Brain microvascular endothelial cell (primary cell): Measurements from ENCODE around the gene P2RX5.

Experiments
- DNase-seq: peaks from one replicate; pipeline ENCODE4 v3.0.0-alpha.2; 2020
- H3K27ac ChIP-seq: fragments of 250-450 bp; sonication (Bioruptor Pico); 2 replicates; pipeline ENCODE4 v1.5.1; 2020; ENCODE audit warnings: mild to moderate bottlenecking, moderate library complexity
- H3K27me3 ChIP-seq: fragments of 250-450 bp; sonication (Bioruptor Pico); replicated peaks from 2 replicates; pipeline ENCODE4 v1.5.1; 2020; ENCODE audit warnings: mild to moderate bottlenecking
- H3K36me3 ChIP-seq: fragments of 250-450 bp; sonication (Bioruptor Pico); replicated peaks from 2 replicates; pipeline ENCODE4 v1.5.1; 2020; ENCODE audit warnings: mild to moderate bottlenecking
- H3K4me3 ChIP-seq: 2 replicates; pipeline ENCODE4 v1.5.1; 2011; ENCODE audit warnings: low read depth, mild to moderate bottlenecking, control low read depth, low read length, moderate library complexity
- in situ Hi-C: cut with HindIII; loops from 2 replicates; pipeline ENCODE4 v1.10.0; 2017; ENCODE audit warnings: low sequenced_read_pairs, low pct_ligation_motif_present
- TF ChIP-seq, protein P1 (sequence below): IDR thresholded peaks from 2 replicates; pipeline ENCODE4 v1.5.1; 2011; ENCODE audit warnings: low read depth, mild to moderate bottlenecking, moderate library complexity, low read length, control low read depth, inconsistent platforms; ENCODE audit errors: missing control alignments

P2RX5 gene, protein sequence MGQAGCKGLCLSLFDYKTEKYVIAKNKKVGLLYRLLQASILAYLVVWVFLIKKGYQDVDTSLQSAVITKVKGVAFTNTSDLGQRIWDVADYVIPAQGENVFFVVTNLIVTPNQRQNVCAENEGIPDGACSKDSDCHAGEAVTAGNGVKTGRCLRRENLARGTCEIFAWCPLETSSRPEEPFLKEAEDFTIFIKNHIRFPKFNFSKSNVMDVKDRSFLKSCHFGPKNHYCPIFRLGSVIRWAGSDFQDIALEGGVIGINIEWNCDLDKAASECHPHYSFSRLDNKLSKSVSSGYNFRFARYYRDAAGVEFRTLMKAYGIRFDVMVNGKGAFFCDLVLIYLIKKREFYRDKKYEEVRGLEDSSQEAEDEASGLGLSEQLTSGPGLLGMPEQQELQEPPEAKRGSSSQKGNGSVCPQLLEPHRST

DNA sequence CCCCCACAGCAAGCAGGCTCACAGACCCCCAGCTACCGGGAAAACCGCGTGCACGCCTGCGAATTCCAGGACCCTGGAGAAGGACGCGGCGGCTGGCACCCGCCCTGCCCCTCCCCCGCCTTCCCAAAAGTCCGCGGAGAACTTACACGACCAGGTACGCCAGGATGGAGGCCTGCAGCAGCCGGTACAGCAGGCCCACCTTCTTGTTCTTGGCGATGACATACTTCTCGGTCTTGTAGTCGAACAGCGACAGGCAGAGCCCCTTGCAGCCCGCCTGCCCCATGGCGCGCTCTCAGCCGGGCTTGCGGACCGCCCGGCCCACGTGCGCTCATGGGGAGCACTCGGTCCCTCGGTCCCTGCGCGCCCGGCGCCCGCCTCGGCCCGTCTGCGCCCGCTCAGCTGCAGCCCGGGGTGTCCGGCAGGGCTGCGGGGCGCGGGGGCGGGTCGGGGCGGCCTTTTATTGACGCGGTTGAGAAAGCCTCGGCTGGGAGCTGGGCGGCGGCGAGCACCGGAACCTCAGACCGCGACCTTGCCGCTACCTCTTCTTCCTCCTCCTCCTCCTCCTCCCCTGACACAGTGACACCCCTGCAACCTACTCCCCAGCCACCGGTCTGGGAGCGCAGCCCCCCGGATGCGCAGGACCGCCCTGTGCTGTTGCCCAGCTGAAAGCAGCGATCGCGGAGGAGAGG, at the start of gene P2RX5:
Gene P2RX5, minus strand, starts transcription at position 433 of the 689 bp plus-strand sequence. Its CDS starts 150 bp downstream, at position 283.
- H3K27me3 ChIP-seq = no peaks in the 10 kb centered on the region
- DNase-seq = no peak
- TF ChIP-seq, protein P1, sequence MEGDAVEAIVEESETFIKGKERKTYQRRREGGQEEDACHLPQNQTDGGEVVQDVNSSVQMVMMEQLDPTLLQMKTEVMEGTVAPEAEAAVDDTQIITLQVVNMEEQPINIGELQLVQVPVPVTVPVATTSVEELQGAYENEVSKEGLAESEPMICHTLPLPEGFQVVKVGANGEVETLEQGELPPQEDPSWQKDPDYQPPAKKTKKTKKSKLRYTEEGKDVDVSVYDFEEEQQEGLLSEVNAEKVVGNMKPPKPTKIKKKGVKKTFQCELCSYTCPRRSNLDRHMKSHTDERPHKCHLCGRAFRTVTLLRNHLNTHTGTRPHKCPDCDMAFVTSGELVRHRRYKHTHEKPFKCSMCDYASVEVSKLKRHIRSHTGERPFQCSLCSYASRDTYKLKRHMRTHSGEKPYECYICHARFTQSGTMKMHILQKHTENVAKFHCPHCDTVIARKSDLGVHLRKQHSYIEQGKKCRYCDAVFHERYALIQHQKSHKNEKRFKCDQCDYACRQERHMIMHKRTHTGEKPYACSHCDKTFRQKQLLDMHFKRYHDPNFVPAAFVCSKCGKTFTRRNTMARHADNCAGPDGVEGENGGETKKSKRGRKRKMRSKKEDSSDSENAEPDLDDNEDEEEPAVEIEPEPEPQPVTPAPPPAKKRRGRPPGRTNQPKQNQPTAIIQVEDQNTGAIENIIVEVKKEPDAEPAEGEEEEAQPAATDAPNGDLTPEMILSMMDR = no peak

DNA sequence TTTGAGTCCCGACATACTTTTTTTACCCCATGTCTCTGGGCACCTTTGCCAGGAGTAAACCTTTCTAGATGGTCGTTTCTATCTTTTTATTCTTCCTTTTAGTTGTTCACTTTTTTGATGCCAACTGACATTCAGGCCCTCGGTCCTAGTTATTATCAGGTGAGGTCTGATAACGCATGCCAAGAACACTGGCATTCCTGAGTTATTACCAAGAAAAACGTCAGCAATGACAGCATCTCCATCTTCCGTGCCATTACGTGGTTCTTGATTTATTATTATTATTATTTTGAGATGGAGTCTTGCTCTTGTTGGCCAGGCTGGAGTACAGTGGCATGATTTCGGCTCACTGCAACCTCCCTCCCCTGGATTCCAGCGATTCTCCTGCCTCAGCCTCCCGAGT, 49.1 kb upstream of the P2RX5 start:
- in situ Hi-C loops = no loop called here
- no peaks in the 10 kb centered on the region for H3K27me3 ChIP-seq
- no peak for DNase-seq

More for the DNA sequence above, at the start of gene P2RX5:
- in situ Hi-C loops = no loop called here
- Histone ChIP-seq H3K27ac (no peak within 1 kb of the TSS), H3K4me3 (peak within 1 kb of the TSS; percentile 60), H3K36me3 (no peaks in the 10 kb centered on the region)

DNA sequence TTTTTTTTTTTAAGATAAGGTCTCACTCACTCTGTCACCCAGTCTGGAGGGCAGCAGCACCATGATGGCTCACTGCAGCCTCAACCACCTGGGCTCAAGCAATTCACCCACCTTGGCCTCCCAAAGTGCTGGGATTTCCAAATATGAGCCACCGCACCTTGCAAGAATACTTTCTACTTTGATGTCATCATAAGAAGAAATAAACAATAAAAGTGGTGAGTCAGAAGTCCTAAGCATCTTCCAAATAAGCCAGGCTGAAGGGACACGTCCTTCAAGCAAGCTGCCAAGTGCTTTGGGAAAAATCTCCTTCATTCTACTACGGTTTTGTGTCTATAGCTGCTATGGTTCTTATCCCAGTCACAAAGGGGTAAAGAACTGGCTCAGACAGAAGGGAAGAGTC, 48.1 kb upstream of the P2RX5 start:
- in situ Hi-C loops = no loop called here
- no peaks in the 10 kb centered on the region for H3K36me3 ChIP-seq
- no peak overlapping the region for H3K4me3 ChIP-seq
- TF ChIP-seq, protein P1 = no peak
- H3K27ac ChIP-seq = no peak overlapping the region
- no peak for DNase-seq
- no peaks in the 10 kb centered on the region for H3K27me3 ChIP-seq

More for the DNA sequence above, 49.1 kb upstream of the P2RX5 start:
- Histone ChIP-seq H3K4me3 (no peak overlapping the region), H3K36me3 (no peaks in the 10 kb centered on the region), H3K27ac (no peak overlapping the region)
- TF ChIP-seq, protein P1 = no peak

DNA sequence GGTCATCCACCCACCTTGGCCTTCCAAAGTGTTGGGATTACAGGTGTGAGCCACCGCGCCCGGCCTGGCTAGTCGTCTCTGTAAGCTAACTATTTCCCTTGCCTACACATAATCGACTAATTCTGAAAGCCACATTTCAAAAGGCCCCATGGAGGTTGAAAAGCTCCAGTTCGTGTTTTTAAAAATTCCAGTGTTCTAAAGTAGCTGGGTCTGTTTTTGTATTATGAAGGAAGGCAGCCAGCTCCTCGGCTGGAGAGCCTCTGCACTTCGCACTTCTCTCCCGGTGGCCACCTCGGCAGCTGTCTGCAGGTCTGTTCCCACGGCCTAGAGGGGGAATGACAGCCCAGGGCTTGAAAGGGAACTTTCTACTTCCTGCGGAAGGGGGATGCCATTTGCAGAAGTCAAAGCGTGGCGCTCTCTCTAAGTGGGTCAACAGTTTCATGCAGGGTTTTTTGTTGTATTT, 44.7 kb upstream of the P2RX5 start:
- DNase-seq = no peak
- Histone ChIP-seq H3K27me3 (no peaks in the 10 kb centered on the region), H3K27ac (no peak overlapping the region), H3K36me3 (no peaks in the 10 kb centered on the region), H3K4me3 (no peak overlapping the region)
- TF ChIP-seq, protein P1 = no peak
- in situ Hi-C loops = no loop called here

DNA sequence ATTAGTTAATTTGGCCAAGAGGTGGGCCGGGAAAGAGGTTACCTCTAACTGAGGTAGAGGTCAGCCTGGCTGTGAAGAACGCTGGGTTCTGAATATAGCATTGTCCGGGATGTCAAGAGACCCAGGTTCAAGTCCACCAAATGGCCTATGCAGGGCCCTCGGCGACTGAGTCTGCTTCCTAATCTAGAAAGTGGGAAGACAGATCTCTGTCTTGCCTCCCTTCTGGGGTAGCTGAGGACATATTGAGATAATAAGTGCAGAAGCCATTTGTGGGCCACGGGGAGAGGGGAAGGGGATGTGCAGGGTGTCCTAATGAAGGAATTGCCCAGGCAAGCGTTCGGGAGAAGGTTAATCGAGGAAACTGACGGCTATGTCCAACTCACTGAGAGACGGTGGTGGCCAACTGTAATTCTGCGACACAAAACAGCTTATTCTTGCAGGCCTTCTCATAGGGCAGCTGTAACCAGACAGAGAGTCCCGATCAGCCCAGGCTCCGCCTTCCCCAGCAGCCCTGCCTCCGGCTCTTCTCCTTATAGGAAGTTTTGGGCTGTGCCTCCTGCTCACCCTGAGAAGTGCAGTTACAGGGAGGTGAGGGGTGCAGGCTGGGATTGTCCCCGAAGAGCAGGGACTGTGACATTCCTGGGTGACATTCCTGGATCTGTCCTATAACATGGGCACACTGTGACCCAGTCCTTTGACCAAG, 43.6 kb upstream of the P2RX5 start:
- no peaks in the 10 kb centered on the region for H3K36me3 ChIP-seq

More for the DNA sequence above, 43.6 kb upstream of the P2RX5 start:
- TF ChIP-seq, protein P1 = no peak
- in situ Hi-C loops = no loop called here
- DNase-seq = no peak
- H3K27me3 ChIP-seq = no peaks in the 10 kb centered on the region
- no peak overlapping the region for H3K4me3 ChIP-seq
- H3K27ac ChIP-seq = no peak overlapping the region
